Measurements from ENCODE around the gene COL6A5.
"Not testable (repeated sequence)": the region's sequence is repeated elsewhere in the genome, so short reads cannot be mapped to it uniquely, and the experiment has no call there.

COL6A5 gene

GRCh38 chr3:130386604-130387263 is 41.3 kb downstream of the COL6A5 start:
- no peak for DNase-seq

- DNase-seq = no peak
Measured at GRCh38 chr3:130389743-130390478, 44.4 kb downstream of the COL6A5 start.

- DNase-seq = no peak
Measured at GRCh38 chr3:130392266-130392665, 46.8 kb downstream of the COL6A5 start.

GRCh38 chr3:130393594-130393993 is 48.1 kb downstream of the COL6A5 start:
- DNase-seq = no peak

- DNase-seq = no peak
Measured at GRCh38 chr3:130395331-130395730, 49.9 kb downstream of the COL6A5 start.

- no peak for DNase-seq
Measured at GRCh38 chr3:130395916-130396315, 50.4 kb downstream of the COL6A5 start.

- no peak for DNase-seq
Measured at GRCh38 chr3:130404401-130404800, 58.9 kb downstream of the COL6A5 start.

- DNase-seq = no peak
Measured at GRCh38 chr3:130405956-130406355, 60.5 kb downstream of the COL6A5 start.

GRCh38 chr3:130408253-130408652 is 62.8 kb downstream of the COL6A5 start:
- DNase-seq = not testable (repeated sequence)

GRCh38 chr3:130411320-130411719 is 65.8 kb downstream of the COL6A5 start:
- no peak for DNase-seq

GRCh38 chr3:130412991-130413560 is 67.6 kb downstream of the COL6A5 start:
- no peak for DNase-seq

GRCh38 chr3:130414457-130414856 is 69.0 kb downstream of the COL6A5 start:
- no peak for DNase-seq

- no peak for DNase-seq
Measured at GRCh38 chr3:130420466-130420865, 75.0 kb downstream of the COL6A5 start.

GRCh38 chr3:130423064-130423463 is 77.6 kb downstream of the COL6A5 start:
- DNase-seq = no peak

GRCh38 chr3:130424837-130425236 is 79.4 kb downstream of the COL6A5 start:
- DNase-seq = no peak

- DNase-seq = no peak
Measured at GRCh38 chr3:130425484-130425883, 80.0 kb downstream of the COL6A5 start.

GRCh38 chr3:130426206-130426605 is 80.7 kb downstream of the COL6A5 start:
- DNase-seq = no peak

GRCh38 chr3:130428871-130429712 is 83.6 kb downstream of the COL6A5 start:
- DNase-seq = no peak

- DNase-seq = no peak
Measured at GRCh38 chr3:130429713-130430023, 84.2 kb downstream of the COL6A5 start.

- DNase-seq = no peak
Measured at GRCh38 chr3:130430266-130430665, 84.8 kb downstream of the COL6A5 start.

GRCh38 chr3:130432086-130432485 is 86.6 kb downstream of the COL6A5 start:
- not testable (repeated sequence) for DNase-seq

- no peak for DNase-seq
Measured at GRCh38 chr3:130433306-130433705, 87.8 kb downstream of the COL6A5 start.

- no peak for DNase-seq
Measured at GRCh38 chr3:130442284-130442683, 96.8 kb downstream of the COL6A5 start.

Data from CD4-positive, alpha-beta T cell treated with Interleukin-17A for 1 hour (primary cell).